ENCODE results near the gene MACROD2.

MACROD2 gene

DNA sequence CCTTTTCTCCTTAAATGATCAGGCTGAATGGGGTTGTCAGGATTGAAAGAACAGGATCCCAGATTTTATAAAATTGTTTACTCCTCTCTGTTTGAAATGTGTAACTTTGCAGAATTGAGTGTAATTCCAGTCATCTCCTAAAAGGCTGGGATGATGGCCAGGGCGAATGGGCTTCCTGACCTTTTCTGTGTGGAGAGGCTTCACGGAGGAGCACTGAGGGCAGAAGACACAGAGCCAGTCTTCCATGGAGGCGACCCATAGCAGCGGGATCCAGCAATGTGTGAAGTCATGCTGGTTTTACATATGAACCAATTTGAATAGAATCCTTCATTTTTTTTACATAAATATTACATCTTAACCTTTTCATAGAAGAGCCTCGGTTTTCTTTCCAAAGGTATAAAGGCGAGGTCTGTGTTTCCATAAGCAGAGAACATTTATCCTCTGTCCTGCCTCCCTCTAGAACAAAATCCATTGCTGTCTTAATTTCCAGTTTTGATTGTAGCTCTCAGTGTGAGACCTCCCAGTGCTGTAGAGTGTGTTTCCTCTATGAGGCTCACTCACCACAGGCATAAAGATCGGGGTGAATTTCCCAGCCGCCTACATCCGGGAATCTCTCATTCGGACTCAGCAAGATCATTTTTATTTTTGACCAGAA lies 711.8 kb downstream of the MACROD2 start:
- no peak overlapping the region for H3K27ac ChIP-seq
- no peak for TF ChIP-seq ZFX (IDR thresholded peaks at IDR 0.05)
- TF ChIP-seq CTCF (conservative IDR thresholded peaks at IDR 0.05): no peak

DNA sequence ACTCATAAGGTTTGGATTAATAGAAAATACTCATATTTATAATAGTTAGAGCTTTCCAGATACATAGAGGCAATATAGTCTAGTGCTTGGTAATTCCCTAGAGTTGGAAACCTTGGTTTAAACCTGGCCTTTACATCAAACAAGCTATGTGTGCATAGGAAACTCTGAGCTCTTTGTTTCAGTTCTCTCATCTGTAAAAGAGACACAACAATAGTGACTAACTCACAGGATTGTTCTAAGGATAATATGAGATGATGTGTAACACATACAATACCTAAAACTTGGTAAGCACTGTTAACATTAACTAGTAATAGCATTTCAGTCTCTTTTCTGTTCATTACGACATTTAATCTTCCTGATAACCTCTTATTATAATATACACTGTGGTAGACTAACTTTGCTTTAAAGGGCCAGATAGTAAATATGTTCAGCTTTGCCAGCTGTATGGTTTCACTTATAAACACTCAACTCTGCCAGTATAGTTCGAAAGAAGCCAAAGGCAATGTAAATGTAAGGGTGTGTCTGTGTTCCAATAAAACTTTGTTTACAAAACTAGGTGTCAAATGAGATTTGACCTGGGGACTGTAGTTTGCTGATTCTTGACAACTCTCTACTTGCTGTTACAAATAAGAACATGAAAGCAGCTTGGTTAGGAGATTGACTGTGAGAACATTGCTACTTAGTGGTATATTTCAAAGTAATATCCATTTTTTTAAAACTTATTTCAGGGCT lies 712.7 kb downstream of the MACROD2 start:
- TF ChIP-seq CTCF (conservative IDR thresholded peaks at IDR 0.05) (no peak), ZFX (IDR thresholded peaks at IDR 0.05) (no peak)
- no peak overlapping the region for H3K27ac ChIP-seq

- TF ChIP-seq CTCF (conservative IDR thresholded peaks at IDR 0.05) (no peak), ZFX (IDR thresholded peaks at IDR 0.05) (no peak)
- no peak overlapping the region for H3K27ac ChIP-seq
Observed at GRCh38 chr20:14709439-14709838, 714.1 kb downstream of the MACROD2 start.

GRCh38 chr20:14710951-14711350 lies 715.6 kb downstream of the MACROD2 start:
- H3K27ac ChIP-seq: no peak overlapping the region
- TF ChIP-seq CTCF (conservative IDR thresholded peaks at IDR 0.05): no peak
- no peak for TF ChIP-seq ZFX (IDR thresholded peaks at IDR 0.05)

GRCh38 chr20:14711652-14712051 lies 716.3 kb downstream of the MACROD2 start:
- TF ChIP-seq ZFX (IDR thresholded peaks at IDR 0.05) (no peak), CTCF (conservative IDR thresholded peaks at IDR 0.05) (no peak)
- no peak overlapping the region for H3K27ac ChIP-seq

- TF ChIP-seq ZFX (IDR thresholded peaks at IDR 0.05) (no peak), CTCF (conservative IDR thresholded peaks at IDR 0.05) (no peak)
- H3K27ac ChIP-seq: no peak overlapping the region
Observed at GRCh38 chr20:14712302-14712739, 717.0 kb downstream of the MACROD2 start.

DNA sequence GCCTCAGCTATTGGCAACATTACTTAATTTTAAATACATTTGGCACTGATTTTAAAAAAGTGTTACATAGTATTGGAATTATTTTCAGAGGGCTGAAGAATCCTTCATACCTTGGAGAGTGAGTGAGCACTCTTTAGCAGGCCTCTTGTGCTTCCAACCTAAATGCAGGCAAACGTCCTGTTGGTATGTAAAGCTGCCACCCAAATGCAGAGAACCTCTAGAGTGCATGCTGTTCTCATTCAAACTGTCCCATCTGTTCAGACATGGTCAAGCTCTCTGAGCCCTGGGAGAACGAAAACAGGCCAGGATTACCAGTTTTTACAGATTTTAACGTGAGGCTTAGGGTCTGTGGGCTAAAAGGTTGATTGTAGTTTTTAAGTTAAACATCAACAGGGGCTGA lies 720.1 kb downstream of the MACROD2 start:
- no peak for TF ChIP-seq CTCF (conservative IDR thresholded peaks at IDR 0.05)
- no peak for TF ChIP-seq ZFX (IDR thresholded peaks at IDR 0.05)
- no peak overlapping the region for H3K27ac ChIP-seq
